ENCODE results near the gene CLCA2.

GRCh38 chr1:86430376-86430775 is 6.4 kb downstream of the CLCA2 start:
- TF ChIP-seq CTCF (IDR thresholded peaks at IDR 0.05) (no peak), POLR2A (IDR thresholded peaks at IDR 0.05) (no peak), EP300 (IDR thresholded peaks at IDR 0.05) (no peak)
